Skeletal muscle satellite cell (primary cell): ENCODE results near the gene TBC1D2.
A peak's percentile ranks its signal among the peaks of the same experiment; 100 is the strongest.

Experiments
- H3K27me3 ChIP-seq: 2 replicates; pipeline ENCODE4 v1.7.0; 2013; ENCODE audit warnings: low read length; ENCODE audit not compliant: control insufficient read depth, insufficient read depth
- H3K36me3 ChIP-seq: 2 replicates; pipeline ENCODE4 v1.7.0; 2013; ENCODE audit warnings: mild to moderate bottlenecking, control low read depth, low read length; ENCODE audit not compliant: insufficient read depth
- H3K4me1 ChIP-seq: 2 replicates; pipeline ENCODE4 v1.7.0; 2013; ENCODE audit warnings: low read length; ENCODE audit not compliant: control insufficient read depth, insufficient read depth
- H3K4me2 ChIP-seq: 2 replicates; pipeline ENCODE4 v1.7.0; 2013; ENCODE audit warnings: mild to moderate bottlenecking, low read length
- H3K4me3 ChIP-seq: 2 replicates; pipeline ENCODE4 v1.7.0; 2013; ENCODE audit warnings: low read length
- H3K9ac ChIP-seq: 2 replicates; pipeline ENCODE4 v1.7.0; 2013; ENCODE audit warnings: mild to moderate bottlenecking, low read depth, low read length, moderate library complexity
- H3K9me3 ChIP-seq: replicated peaks from 2 replicates; pipeline ENCODE4 v1.7.0; 2013; ENCODE audit warnings: mild to moderate bottlenecking, control low read depth, low read length

TBC1D2 gene

DNA sequence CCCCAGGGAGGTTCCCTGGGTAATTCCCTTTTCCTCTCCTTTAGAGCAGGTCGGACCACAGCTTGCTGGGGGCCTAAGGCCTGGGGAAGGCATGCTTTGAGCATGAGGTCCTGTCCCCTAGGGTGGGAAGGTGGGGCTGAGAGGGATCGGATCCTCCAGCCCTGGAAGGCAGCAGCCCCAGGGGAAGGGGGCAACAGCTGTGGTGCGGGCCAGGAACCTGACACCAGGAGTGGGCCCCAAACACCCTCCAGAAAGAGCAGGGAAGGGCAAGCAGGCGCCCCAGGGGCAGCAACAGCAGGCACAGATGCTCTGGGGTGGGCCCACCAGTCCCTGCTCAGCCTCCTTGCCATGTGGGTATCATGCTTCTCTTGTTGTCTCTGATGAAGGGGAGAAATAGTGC lies 59.8 kb downstream of the TBC1D2 start:
- Histone ChIP-seq H3K36me3 (peaks cover 26% of the 10 kb centered on the region), H3K9me3 (no peaks in the 10 kb centered on the region), H3K27me3 (no peaks in the 10 kb centered on the region), H3K4me2 (no peak overlapping the region), H3K4me1 (peaks cover 10% of the 10 kb centered on the region), H3K4me3 (no peak overlapping the region), H3K9ac (no peak overlapping the region)

DNA sequence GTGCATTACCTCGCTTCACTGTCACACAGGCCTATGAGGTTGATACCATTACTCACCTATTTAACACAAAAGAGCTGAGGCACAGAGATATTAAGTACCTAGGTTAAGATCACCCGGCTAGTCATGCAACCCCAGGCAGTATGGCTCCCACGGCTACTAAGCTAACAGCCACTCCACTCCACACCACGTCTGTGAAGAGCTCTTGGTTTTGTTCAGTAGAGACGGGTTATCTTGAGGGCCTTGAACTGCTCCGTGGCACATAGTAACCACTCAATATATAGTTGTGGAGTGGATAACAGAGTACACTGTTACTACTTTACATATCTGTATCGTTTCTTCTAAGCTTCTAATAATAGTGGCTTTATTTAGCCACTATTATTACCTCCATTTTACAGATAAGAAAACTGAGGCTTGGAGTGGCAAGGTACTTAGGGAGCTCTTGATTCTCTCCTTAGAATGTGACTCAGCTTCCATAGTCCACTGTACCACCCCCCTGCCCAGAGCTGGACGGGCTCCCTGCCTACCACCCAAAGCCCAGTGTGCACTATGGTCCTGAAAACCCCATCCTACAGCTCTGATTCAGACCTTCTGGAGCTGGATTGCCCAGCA lies 62.0 kb downstream of the TBC1D2 start:
- peak overlapping the region; percentile 77 for H3K4me3 ChIP-seq
- no peaks in the 10 kb centered on the region for H3K27me3 ChIP-seq
- H3K36me3 ChIP-seq, result peaks cover 8% of the 10 kb centered on the region
- H3K9me3 ChIP-seq, result no peaks in the 10 kb centered on the region
- H3K4me1 ChIP-seq, result peaks cover 10% of the 10 kb centered on the region
- peak overlapping the region; percentile 75 for H3K9ac ChIP-seq
- peak overlapping the region; percentile 95 for H3K4me2 ChIP-seq

DNA sequence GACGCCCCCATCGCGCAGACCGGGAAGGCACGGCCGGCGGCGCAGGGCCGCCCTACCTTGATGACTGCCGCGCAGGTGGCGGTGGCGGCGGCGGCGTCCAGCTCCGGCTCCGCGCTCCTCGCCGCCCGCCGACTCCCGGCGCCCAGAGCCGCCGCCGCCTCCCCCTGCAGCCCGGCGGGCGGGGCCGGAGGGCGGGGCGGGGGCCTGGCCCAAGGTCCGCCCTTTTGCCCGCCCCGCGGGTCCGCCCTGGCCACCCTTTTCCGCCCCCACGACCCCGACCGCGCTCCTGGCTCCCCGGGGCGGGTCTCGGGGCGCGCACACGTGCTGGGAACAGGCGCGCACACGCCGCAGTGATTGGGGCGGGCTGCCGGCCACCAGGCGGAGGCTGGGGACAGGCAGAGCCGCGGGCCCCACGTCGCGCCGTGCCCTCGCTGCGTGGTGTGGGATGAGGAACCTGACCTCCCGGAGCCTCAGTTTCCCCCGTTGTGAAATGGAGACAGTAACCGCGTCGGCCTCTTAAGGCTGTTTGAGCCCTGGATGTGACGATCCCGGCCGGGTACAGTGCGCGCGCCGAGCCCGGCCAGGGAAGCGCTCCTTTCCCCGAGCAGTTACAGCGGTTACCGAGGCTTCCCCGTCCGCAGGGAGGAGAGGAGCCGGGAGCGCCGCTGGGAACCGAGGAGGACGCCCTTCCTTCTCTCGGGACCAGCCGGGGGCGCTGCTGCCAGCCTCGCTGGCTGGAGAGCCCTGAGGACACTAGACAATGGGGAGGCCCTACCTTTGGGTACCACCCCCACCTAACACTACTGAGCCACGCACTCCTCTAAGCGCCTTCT lies 62.7 kb downstream of the TBC1D2 start, which contains the start of gene CORO2A:
Gene CORO2A (minus strand): TSS at position 135 of the 833 bp plus-strand sequence. CDS start 34,977 bp downstream, outside the sequence.
- Histone ChIP-seq H3K4me1 (peaks cover 10% of the 10 kb centered on the region), H3K27me3 (no peaks in the 10 kb centered on the region), H3K36me3 (peaks cover 2% of the 10 kb centered on the region), H3K9me3 (no peaks in the 10 kb centered on the region), H3K4me2 (peak within 1 kb of the TSS; percentile 95), H3K9ac (peak within 1 kb of the TSS; percentile 75), H3K4me3 (peak within 1 kb of the TSS; percentile 77)

DNA sequence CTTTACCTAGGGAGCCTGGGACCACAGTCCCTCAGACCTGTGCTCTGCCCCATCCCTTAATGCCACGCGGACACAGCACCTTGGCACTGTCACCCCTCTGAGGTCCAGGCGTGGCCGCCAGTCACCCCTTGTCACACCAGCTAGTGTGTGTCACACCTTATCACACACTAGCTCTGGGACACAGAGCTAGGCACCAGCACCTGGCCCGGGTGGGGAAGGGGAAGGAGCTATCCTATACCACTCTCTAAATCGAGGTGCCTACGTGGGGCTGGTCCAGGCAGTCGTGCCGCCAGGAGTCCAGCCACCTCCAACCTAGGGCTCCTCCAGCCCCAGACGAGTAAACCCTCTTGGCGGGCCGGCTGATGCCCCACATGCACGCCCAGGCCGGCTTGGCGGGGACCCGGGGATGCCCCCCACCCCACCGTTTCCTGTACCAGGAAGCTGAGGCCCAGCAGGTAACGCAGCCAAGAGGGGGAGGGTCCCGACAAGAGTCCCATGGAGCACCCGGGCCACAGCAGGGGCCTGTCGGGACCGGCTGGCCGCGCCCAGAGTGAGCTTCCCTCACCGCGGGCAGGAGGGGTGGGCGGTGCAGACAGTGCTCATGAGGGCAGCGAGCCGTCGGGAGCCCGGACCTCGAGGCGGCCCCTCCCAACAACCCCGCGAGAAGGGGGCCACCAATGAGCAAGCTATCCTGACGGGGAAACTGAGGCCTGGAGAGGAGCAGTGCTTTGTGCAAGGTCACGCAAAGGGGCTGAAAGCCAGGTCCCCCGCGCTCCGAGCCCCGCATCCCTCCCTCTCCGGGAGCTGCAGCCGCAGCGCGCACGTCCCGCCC lies 63.6 kb downstream of the TBC1D2 start:
- Histone ChIP-seq H3K9ac (peak overlapping the region; percentile 75), H3K4me1 (peaks cover 10% of the 10 kb centered on the region), H3K36me3 (no peaks in the 10 kb centered on the region), H3K9me3 (no peaks in the 10 kb centered on the region), H3K4me3 (peak overlapping the region; percentile 77), H3K4me2 (peak overlapping the region; percentile 95), H3K27me3 (no peaks in the 10 kb centered on the region)

DNA sequence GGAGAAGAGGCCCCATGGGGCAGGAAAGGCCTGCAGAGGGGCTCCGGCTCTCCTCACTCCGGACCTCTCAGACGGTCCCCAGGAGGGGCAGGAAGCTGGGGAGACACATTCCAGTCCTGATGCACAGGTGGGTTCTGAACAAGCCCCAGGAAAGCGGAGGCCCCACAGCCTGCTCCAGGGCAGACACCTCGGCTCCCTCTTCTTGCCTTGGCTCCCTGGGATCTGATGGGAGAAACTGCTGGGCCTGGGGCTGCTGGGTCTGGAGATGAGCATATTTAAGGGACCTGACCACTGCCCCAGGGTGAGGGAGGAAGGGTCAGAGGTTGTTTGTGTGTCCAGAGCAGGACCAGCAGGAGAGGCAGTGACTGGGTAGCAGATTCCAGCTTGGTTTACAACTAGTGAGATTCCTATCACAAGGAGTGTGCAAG lies 64.3 kb downstream of the TBC1D2 start:
- Histone ChIP-seq H3K4me1 (peaks cover 10% of the 10 kb centered on the region), H3K27me3 (no peaks in the 10 kb centered on the region), H3K4me3 (no peak overlapping the region), H3K9me3 (no peaks in the 10 kb centered on the region), H3K36me3 (no peaks in the 10 kb centered on the region), H3K4me2 (no peak overlapping the region), H3K9ac (no peak overlapping the region)

DNA sequence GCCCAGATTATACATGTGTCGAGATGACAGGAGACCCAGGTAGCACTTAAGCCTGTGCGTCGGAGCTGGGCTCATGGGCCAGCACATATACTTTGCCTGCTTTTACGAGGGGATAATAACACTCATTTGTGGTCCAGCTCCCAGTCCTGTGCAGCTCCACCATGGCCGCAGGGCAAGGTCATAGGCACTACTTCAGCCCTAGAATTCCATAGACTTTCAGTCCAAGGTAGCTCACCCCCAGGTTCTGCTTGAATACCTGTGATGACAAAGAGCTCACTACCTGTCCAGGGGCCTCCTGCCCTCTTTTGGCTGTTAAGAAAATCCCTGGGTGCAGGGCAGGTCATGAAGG lies 64.7 kb downstream of the TBC1D2 start:
- Histone ChIP-seq H3K27me3 (no peaks in the 10 kb centered on the region), H3K9ac (no peak overlapping the region), H3K4me3 (no peak overlapping the region), H3K4me2 (no peak overlapping the region), H3K36me3 (no peaks in the 10 kb centered on the region), H3K4me1 (peaks cover 10% of the 10 kb centered on the region), H3K9me3 (no peaks in the 10 kb centered on the region)

DNA sequence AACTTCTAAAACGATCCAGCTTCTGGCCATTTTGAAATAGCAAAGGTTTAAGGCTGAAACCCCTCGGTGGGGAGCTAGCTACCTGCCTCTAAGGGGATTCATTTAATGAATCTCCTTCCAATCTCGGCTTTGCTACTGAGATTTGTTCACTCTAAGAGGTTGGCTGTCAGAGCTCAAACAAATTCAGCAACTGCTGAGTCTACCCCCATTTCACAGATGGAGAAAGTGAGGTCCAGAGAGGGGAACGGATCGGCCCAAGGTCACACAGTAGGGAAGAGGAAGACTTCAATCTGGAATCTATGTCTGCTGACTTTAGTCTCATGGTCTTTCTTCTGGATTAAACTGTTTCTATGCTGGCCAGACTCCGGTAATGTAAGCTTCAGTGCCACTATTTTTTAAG lies 66.0 kb downstream of the TBC1D2 start:
- H3K9me3 ChIP-seq, result no peaks in the 10 kb centered on the region
- no peak overlapping the region for H3K4me3 ChIP-seq
- H3K9ac ChIP-seq, result no peak overlapping the region
- H3K4me2 ChIP-seq, result no peak overlapping the region
- no peaks in the 10 kb centered on the region for H3K27me3 ChIP-seq
- no peaks in the 10 kb centered on the region for H3K36me3 ChIP-seq
- H3K4me1 ChIP-seq, result peaks cover 10% of the 10 kb centered on the region

DNA sequence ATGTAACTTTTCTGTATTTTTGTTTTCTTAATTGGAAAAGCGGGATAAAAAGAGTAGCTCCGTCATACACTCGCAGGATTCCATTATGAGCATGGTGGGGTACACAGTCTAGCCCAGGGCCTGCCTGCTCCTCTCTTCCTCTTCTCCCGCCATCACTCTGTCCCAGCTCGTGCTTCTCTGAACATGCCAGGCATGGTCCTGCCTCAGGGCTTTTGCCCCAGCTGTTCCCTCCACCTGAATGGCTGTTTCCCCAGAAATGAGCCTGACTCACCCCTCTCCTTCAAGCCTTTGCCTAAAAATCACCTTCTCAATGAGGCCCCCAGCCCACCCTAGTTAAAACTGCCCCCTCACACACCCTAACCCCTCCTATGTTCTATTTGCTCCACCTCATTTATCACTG lies 67.5 kb downstream of the TBC1D2 start:
- Histone ChIP-seq H3K9ac (no peak overlapping the region), H3K9me3 (no peaks in the 10 kb centered on the region), H3K4me3 (no peak overlapping the region), H3K4me1 (peaks cover 5% of the 10 kb centered on the region), H3K4me2 (no peak overlapping the region), H3K27me3 (no peaks in the 10 kb centered on the region), H3K36me3 (no peaks in the 10 kb centered on the region)

DNA sequence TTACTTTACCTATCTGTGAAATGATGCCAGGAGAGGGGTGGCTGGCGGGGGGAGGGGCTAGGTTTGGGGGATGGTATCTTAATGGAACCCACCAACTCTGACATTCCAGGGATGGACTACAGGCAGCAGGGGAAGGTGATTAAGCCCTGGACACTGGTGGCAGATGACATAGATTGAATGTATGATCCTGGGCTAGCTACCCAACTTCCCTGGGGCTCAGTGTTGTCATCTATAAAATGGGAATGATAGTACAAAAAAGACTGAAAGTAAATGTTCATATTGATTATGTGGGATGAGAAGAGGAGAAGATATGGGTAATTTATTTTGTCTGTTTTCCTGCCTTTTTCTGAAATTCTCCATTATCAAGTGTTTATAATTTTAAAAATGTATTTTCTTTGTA lies 69.2 kb downstream of the TBC1D2 start:
- Histone ChIP-seq H3K4me2 (no peak overlapping the region), H3K36me3 (no peaks in the 10 kb centered on the region), H3K4me3 (no peak overlapping the region), H3K9ac (no peak overlapping the region), H3K27me3 (no peaks in the 10 kb centered on the region), H3K9me3 (no peaks in the 10 kb centered on the region), H3K4me1 (no peaks in the 10 kb centered on the region)

DNA sequence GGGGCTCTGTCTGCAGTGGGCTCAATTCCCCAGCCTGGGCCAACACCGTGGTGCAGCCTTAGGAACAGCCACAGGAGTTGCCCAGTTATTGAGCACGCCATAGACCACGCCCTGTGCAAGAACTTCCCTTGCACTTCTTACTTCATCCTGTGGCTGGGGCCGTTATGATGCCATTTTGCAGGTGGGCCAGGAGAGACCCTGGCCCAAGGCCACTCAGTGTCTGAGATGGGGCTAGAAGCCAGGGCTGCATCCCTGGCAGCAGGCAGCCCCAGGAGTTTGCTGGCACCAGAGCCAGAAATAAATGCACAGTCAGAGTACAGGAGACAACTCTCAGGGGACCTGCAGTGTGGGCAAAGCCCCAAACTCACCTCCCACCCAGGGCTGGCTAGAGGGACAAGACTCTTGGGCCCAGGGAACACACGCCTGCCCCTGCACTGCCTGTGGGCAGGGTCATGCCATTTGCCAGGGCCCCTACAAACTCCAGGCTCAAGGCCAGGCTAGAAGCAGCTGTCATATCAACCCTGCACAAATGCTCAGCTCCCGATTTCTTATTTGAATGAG lies 69.8 kb downstream of the TBC1D2 start:
- H3K4me3 ChIP-seq, result no peak overlapping the region

DNA sequence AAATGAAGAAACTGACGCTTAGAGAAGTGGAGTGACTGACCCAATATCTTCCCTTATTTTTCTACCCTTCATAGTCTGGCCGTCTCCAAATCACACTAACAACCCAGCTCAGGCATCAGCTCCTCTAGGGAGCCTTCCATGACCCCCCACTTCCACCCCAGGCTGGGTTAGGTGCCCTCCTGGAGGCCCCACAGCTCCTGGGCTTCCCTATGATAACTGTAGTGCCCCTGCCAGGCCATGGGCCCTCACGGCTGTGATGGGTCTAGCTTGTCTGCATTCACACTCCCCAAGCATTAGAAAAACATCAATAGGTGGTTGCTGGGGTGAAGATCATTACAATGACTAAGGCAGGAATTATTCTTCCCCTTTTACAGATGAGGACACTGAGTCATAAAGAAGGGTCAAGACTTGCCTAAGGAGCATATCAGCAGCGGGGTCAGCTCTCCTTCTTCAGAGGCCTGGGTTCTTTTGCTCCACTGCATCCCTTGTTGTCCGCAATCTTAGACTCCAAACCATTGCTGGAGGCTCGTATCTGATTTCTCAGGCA lies 70.4 kb downstream of the TBC1D2 start:
- Histone ChIP-seq H3K9ac (no peak overlapping the region), H3K4me3 (no peak overlapping the region), H3K4me2 (no peak overlapping the region), H3K4me1 (no peaks in the 10 kb centered on the region), H3K36me3 (no peaks in the 10 kb centered on the region), H3K9me3 (no peaks in the 10 kb centered on the region), H3K27me3 (no peaks in the 10 kb centered on the region)

More for the DNA sequence above, 69.8 kb downstream of the TBC1D2 start:
- no peaks in the 10 kb centered on the region for H3K9me3 ChIP-seq
- H3K27me3 ChIP-seq, result no peaks in the 10 kb centered on the region
- no peak overlapping the region for H3K4me2 ChIP-seq
- H3K4me1 ChIP-seq, result no peaks in the 10 kb centered on the region
- H3K36me3 ChIP-seq, result no peaks in the 10 kb centered on the region
- no peak overlapping the region for H3K9ac ChIP-seq
